GM21447 (cell line): ENCODE data around the gene RYR1.
"Not testable (repeated sequence)": the region's sequence is repeated elsewhere in the genome, so short reads cannot be mapped to it uniquely, and the experiment has no call there.

Source experiments
- ATAC-seq: cut with Tn5 transposase; IDR thresholded peaks from one replicate; pipeline ENCODE4 v1.9.1; 2021; ENCODE audit not compliant: unreplicated experiment

Gene RYR1

GRCh38 chr19:38425810-38426466 is 7.6 kb upstream of the RYR1 start, which contains the start of gene RASGRP4:
Gene RASGRP4, minus strand, starts transcription at chr19:38426219. Its CDS starts 128 bp downstream, at chr19:38426091.
- ATAC-seq: no peak

GRCh38 chr19:38427035-38427677 is 6.3 kb upstream of the RYR1 start:
- ATAC-seq: not testable (repeated sequence)

GRCh38 chr19:38429055-38429810 is 4.3 kb upstream of the RYR1 start:
- no peak for ATAC-seq

- ATAC-seq: no peak
Measured at GRCh38 chr19:38429811-38430156, 3.7 kb upstream of the RYR1 start.

- no peak for ATAC-seq
Measured at GRCh38 chr19:38430931-38431330, 2.6 kb upstream of the RYR1 start.

GRCh38 chr19:38434549-38435051 is 1.1 kb downstream of the RYR1 start:
- ATAC-seq: no peak

GRCh38 chr19:38437295-38437694 is 3.8 kb downstream of the RYR1 start:
- no peak for ATAC-seq

- ATAC-seq: no peak
Measured at GRCh38 chr19:38437917-38438316, 4.4 kb downstream of the RYR1 start.

- ATAC-seq: no peak
Measured at GRCh38 chr19:38440592-38440991, 7.1 kb downstream of the RYR1 start.

- ATAC-seq: no peak
Measured at GRCh38 chr19:38441657-38442348, 8.3 kb downstream of the RYR1 start.

GRCh38 chr19:38442736-38443135 is 9.2 kb downstream of the RYR1 start:
- ATAC-seq: no peak

GRCh38 chr19:38443458-38443999 is 10.0 kb downstream of the RYR1 start:
- ATAC-seq: no peak

- ATAC-seq: no peak
Measured at GRCh38 chr19:38444026-38444425, 10.5 kb downstream of the RYR1 start.

GRCh38 chr19:38445362-38445761 is 11.9 kb downstream of the RYR1 start:
- ATAC-seq: no peak

- no peak for ATAC-seq
Measured at GRCh38 chr19:38448225-38448624, 14.7 kb downstream of the RYR1 start.

GRCh38 chr19:38449518-38449917 is 16.0 kb downstream of the RYR1 start:
- ATAC-seq: no peak

- ATAC-seq: no peak
Measured at GRCh38 chr19:38451036-38451435, 17.5 kb downstream of the RYR1 start.

GRCh38 chr19:38451629-38452028 is 18.1 kb downstream of the RYR1 start:
- ATAC-seq: no peak

GRCh38 chr19:38452430-38453366 is 19.2 kb downstream of the RYR1 start:
- no peak for ATAC-seq

GRCh38 chr19:38453596-38453995 is 20.1 kb downstream of the RYR1 start:
- no peak for ATAC-seq
